Measurements from ENCODE around the gene TNPO2.

Gene TNPO2

DNA sequence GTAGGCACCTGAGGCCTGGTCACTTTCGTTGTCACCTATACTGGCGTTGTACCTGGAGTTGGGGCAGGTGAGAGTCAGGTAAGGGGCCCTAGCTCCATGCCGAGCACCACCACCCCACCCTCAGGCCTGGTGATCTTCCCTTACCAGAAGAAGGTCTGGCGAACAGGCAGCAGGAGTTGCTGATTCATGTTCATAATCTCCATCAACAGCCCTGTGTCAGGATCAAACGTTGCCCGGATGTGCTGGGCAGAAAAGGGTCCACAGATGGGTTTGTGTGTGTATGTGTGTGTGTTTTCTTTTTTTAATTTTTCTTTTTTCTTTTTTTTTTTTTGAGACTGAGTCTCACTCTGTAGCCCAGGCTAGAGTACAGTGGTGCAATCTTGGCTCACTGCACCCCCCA lies 71.5 kb downstream of the TNPO2 start:
- H3K27ac Mint-ChIP-seq = no peak overlapping the region
- peaks cover 98% of the 10 kb centered on the region for H3K36me3 Mint-ChIP-seq (ENCODE audit: low read depth)
- no peaks in the 10 kb centered on the region for H3K9me3 Mint-ChIP-seq
- no peak overlapping the region for H3K4me3 Mint-ChIP-seq
- intact Hi-C loops (cut with micrococcal nuclease) = no loop called here
- peaks cover 42% of the 10 kb centered on the region for H3K4me1 Mint-ChIP-seq (ENCODE audit: low read depth)
- H3K27me3 Mint-ChIP-seq = no peaks in the 10 kb centered on the region

DNA sequence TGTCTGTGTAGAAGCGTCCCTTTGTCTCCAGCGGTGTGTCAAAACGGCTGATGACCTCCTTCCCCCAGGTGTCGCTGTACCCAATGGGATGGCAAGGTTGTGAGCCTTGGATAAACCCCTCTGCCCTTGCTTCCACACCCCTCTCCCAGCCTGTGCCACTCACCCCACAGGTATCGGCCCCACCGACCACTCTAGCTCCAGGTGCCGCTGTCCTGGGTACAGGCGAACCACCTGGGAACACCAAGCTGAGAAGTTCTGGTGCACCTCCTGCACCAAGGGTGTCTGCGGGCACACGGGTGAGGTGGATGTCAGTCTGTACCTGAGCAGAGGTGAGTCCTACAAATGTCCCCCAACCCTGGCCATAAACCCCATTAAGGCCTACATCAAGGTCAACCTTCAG lies 73.8 kb downstream of the TNPO2 start:
- intact Hi-C loops (cut with micrococcal nuclease) = no loop called here
- H3K9me3 Mint-ChIP-seq = no peaks in the 10 kb centered on the region

More for the DNA sequence above, 73.8 kb downstream of the TNPO2 start:
- Mint-ChIP-seq H3K27ac (no peak overlapping the region), H3K4me3 (no peak overlapping the region), H3K36me3 (ENCODE audit: low read depth) (peaks cover 98% of the 10 kb centered on the region), H3K4me1 (ENCODE audit: low read depth) (peaks cover 37% of the 10 kb centered on the region), H3K27me3 (no peaks in the 10 kb centered on the region)
